ENCODE data around the gene STK38L.

- TF ChIP-seq CTCF (IDR thresholded peaks at IDR 0.05) (no peak), REST (IDR thresholded peaks at IDR 0.05; ENCODE audit: insufficient read depth in 1 of 2, low read depth in 2 of 2, low read length in 1 of 2) (no peak), POLR2AphosphoS5 (IDR thresholded peaks at IDR 0.05; ENCODE audit: low read depth, low read length) (no peak)
Observed at GRCh38 chr12:27246774-27247173, 2.7 kb downstream of the STK38L start.
